Transverse colon (tissue), 4 donors: ENCODE results near the gene SLIT3. TPM values are rescaled to one million over a fixed set of nuclear protein-coding genes. Genes with fewer than 3 reads are reported as not detected.

Experiments
- DNase-seq: peaks from one replicate; pipeline ENCODE4 v3.0.0-alpha.2; 2019
- H3K27ac ChIP-seq, 4 donors: fragments of 200-600 bp; sonication (generic); 2 replicates each; pipeline ENCODE4 v1.5.1; 2016 to 2018; ENCODE audit warnings: inconsistent platforms in 4 of 4
- H3K27me3 ChIP-seq: fragments of 200-600 bp; sonication (generic); 2 replicates; pipeline ENCODE4 v1.5.1; 2017; ENCODE audit warnings: inconsistent platforms
- H3K36me3 ChIP-seq, 4 donors: fragments of 200-600 bp; sonication (generic); 2 replicates each; pipeline ENCODE4 v1.5.1; 2017 to 2019; ENCODE audit warnings: inconsistent platforms in 4 of 4
- H3K4me1 ChIP-seq, 4 donors: fragments of 200-600 bp; sonication (generic); 2 replicates each; pipeline ENCODE4 v1.5.1; 2017 to 2020; ENCODE audit warnings: inconsistent platforms in 4 of 4
- H3K4me3 ChIP-seq, 4 donors: fragments of 200-600 bp; sonication (generic); 1 replicate in 1 of 4; 2 replicates in 3 of 4; pipeline versions ENCODE4 v1.5.1 to v1.6.1; 2017 to 2019; ENCODE audit warnings: inconsistent platforms in 4 of 4
- H3K9me3 ChIP-seq, 2 donors: fragments of 200-600 bp; sonication (generic); 2 replicates each; pipeline ENCODE4 v1.5.1; 2017 to 2019; ENCODE audit warnings: inconsistent platforms in 2 of 2
- EP300 ChIP-seq: sonication (generic); formaldehyde crosslinking; IDR thresholded peaks from one replicate; pipeline ENCODE4 v1.6.1; 2017; ENCODE audit warnings: antibody characterized with exemption, low read depth
- POLR2A ChIP-seq: fragments of 450-650 bp; IDR thresholded peaks from one replicate; pipeline ENCODE4 v1.6.1; 2016; ENCODE audit warnings: antibody characterized with exemption, mild to moderate bottlenecking, moderate library complexity
- POLR2AphosphoS5 ChIP-seq, 3 donors: sonication (generic); formaldehyde crosslinking; IDR thresholded peaks; one replicate each; pipeline ENCODE4 v1.6.1; 2016; ENCODE audit warnings: antibody characterized with exemption in 3 of 3
- WGBS, 2 donors: methylation state at CpG; one replicate each; pipeline ENCODE4 v1.1.5; 2018; ENCODE audit warnings: low coverage in 1 of 2; 5-methylcytosine and 5-hydroxymethylcytosine counted together
- in situ Hi-C, 4 donors: fragments of 200-750 bp; cut with MboI; loops; one replicate each; pipeline versions ENCODE4 v1.15.0 to v1.15.1; 2017; ENCODE audit warnings: low sequenced_read_pairs in 3 of 4, low pct_ligation_motif_present in 1 of 4, low pct_unique_long_range_greater_than_20kb in 1 of 4
- intact Hi-C: fragments of 100-400 bp; cut with DNase I; formaldehyde crosslinking; loops from one replicate; pipeline ENCODE4 v1.15.1; 2023; ENCODE audit warnings: low total_unique reads
- total RNA-seq, 4 donors: library from RNA; depleted of rRNA; stranded (reverse); fragments of >200 nt; gene quantifications; one replicate each; pipeline ENCODE4 v1.1.0, GENCODE V29; 2016
- TF ChIP-seq, protein P1 (sequence below), 5 experiments: fragments of 200-600 bp in 3 of 5; fragments of 450-650 bp in 2 of 5; sonication (generic) in 3 of 5; IDR thresholded peaks; 1 replicate in 2 of 5; 2 replicates in 3 of 5; pipeline ENCODE4 v1.5.1; 2016 to 2017; ENCODE audit warnings: antibody characterized with exemption in 5 of 5, inconsistent platforms in 3 of 5, mild to moderate bottlenecking in 2 of 5, moderate library complexity in 1 of 5

SLIT3 gene
- total RNA-seq, 4 donors from 2014 or later: 6.7 to 60.5 (median 9.6) TPM

DNA sequence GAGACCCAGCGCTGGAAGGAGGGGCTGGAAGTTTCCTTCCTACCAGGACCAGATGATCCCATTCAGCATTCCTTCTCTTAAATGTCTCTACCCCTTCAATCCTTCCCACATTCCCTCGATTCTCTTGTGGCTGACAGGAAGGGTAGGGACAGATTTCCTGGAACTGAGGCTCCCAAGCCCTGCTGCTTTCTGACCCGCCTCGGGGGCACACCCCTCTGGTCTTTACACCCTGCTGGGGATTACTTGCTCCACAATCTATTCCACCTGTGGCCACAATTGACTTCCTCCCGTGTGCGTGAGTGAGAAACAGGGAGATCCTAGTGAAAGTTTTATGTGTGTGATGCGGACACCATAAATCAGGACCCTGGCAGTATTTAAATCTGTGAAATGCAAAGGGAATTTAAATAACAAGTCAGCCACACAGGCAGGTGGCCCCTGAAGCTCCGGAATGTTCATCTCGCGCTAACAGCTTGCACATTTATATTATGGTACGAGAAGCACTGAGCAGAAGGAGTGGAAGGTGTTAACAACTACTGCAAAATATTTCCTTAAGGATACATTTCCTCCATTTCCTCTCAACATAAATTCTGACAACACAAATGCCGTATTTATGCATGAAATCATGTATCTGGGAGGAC lies 237.5 kb downstream of the SLIT3 start:
- Histone ChIP-seq H3K36me3 (no peaks in the 10 kb centered on the region), H3K4me3 (no peak overlapping the region), H3K9me3 (no peaks in the 10 kb centered on the region), H3K27me3 (peaks cover 8% of the 10 kb centered on the region), H3K4me1 (no peaks in the 10 kb centered on the region), H3K27ac (no peak overlapping the region)
- WGBS, 2 donors: 51 to 62% methylated on average over 10 to 12 of the region's 12 CpGs
- DNase-seq: no peak
- in situ Hi-C loops (no loop called here), intact Hi-C loops (no loop called here)
- TF ChIP-seq POLR2AphosphoS5 (IDR thresholded peaks at IDR 0.05) (no peak), POLR2A (no peak), EP300 (no peak)

DNA sequence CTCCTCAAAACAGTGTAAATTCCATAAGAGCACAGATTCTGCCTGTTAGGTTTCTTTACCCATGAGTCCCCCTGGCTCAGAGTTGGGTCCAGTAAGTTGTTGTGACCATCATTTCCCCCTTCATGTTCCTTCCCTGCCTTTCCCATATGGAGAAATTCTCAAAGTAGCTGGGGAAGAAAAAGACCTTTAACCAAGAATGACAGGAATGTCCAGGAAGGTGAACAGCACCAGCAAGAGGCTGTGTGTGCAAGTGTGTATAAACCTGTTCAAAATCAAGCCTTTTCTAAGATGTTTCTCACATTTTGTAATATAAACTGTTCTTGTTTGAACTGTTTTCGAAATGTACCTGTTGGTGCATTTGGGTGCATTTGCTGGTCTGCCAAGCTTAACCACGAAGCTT lies 238.2 kb downstream of the SLIT3 start:
- intact Hi-C loops (no loop called here), in situ Hi-C loops (no loop called here)
- H3K27me3 ChIP-seq: peaks cover 8% of the 10 kb centered on the region
- no peaks in the 10 kb centered on the region for H3K4me1 ChIP-seq
- H3K9me3 ChIP-seq: no peaks in the 10 kb centered on the region
- 50 to 75% methylated on average over 2 of the region's 2 CpGs for WGBS, 2 donors
- no peaks in the 10 kb centered on the region for H3K36me3 ChIP-seq
- H3K4me3 ChIP-seq: no peak overlapping the region
- no peak for DNase-seq
- H3K27ac ChIP-seq: no peak overlapping the region
- TF ChIP-seq POLR2A: no peak
- no peak for TF ChIP-seq POLR2AphosphoS5 (IDR thresholded peaks at IDR 0.05)
- TF ChIP-seq, protein P1, sequence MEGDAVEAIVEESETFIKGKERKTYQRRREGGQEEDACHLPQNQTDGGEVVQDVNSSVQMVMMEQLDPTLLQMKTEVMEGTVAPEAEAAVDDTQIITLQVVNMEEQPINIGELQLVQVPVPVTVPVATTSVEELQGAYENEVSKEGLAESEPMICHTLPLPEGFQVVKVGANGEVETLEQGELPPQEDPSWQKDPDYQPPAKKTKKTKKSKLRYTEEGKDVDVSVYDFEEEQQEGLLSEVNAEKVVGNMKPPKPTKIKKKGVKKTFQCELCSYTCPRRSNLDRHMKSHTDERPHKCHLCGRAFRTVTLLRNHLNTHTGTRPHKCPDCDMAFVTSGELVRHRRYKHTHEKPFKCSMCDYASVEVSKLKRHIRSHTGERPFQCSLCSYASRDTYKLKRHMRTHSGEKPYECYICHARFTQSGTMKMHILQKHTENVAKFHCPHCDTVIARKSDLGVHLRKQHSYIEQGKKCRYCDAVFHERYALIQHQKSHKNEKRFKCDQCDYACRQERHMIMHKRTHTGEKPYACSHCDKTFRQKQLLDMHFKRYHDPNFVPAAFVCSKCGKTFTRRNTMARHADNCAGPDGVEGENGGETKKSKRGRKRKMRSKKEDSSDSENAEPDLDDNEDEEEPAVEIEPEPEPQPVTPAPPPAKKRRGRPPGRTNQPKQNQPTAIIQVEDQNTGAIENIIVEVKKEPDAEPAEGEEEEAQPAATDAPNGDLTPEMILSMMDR (IDR thresholded peaks at IDR 0.05): no peak
- no peak for TF ChIP-seq EP300

DNA sequence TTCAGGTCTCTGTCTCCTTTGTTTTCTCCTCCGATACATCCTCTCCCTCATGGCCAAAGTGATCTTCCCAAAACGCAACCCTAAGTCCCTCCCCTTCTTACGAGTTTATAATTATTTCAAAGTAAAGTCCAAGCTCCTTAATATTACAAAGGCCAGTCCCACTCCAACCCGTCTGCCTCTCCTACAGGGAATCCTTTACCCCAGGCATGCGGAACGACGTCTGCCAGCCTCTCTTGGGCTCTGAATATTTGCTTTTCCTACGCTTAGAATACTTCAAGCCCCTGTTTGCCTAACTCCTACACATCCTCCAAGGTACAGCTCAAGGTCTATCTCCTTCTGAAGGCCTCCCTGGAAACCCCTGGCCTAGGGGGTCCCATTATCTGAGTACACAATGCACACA lies 246.4 kb downstream of the SLIT3 start:
- WGBS, 2 donors: 90 to 95% methylated on average over 4 to 8 of the region's 8 CpGs
- intact Hi-C loops (no loop called here), in situ Hi-C loops (no loop called here)

DNA sequence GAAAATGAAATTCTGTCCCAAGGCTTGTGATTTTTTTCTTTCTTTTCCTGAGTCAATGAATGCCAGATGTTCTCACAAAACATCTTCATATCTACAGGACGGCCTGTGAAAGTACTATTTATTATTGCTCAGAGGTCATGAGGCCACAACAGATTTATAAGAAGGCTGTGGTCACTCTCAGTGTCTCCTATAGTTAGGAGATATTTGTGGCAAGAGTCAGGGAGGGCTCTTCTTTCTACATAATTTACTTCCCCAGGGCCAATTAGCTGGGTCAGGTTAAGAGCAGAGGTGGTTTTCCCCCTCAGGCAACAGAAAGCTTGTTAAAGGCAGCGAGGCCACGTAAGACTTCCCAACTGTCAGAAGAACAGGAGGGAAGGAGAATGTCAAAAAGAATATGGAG lies 248.7 kb downstream of the SLIT3 start:
- Histone ChIP-seq H3K27ac (no peak overlapping the region), H3K36me3 (no peaks in the 10 kb centered on the region), H3K4me1 (no peaks in the 10 kb centered on the region), H3K27me3 (no peaks in the 10 kb centered on the region), H3K9me3 (no peaks in the 10 kb centered on the region), H3K4me3 (no peak overlapping the region)
- no peak for DNase-seq
- no peak for TF ChIP-seq POLR2A
- no peak for TF ChIP-seq POLR2AphosphoS5 (IDR thresholded peaks at IDR 0.05)
- no peak for TF ChIP-seq EP300
- TF ChIP-seq, protein P1 (IDR thresholded peaks at IDR 0.05): no peak
- intact Hi-C loops (no loop called here), in situ Hi-C loops (no loop called here)
- 80% methylated on average over 3 of the region's 3 CpGs; no CpG with 5 or more reads in 1 of the 2 donors for WGBS, 2 donors

More for the DNA sequence above, 246.4 kb downstream of the SLIT3 start:
- H3K27ac ChIP-seq: no peak overlapping the region
- no peak for TF ChIP-seq POLR2AphosphoS5 (IDR thresholded peaks at IDR 0.05)
- TF ChIP-seq EP300: no peak
- TF ChIP-seq, protein P1 (IDR thresholded peaks at IDR 0.05): no peak
- no peak for TF ChIP-seq POLR2A
- no peaks in the 10 kb centered on the region for H3K4me1 ChIP-seq
- H3K9me3 ChIP-seq: no peaks in the 10 kb centered on the region
- no peaks in the 10 kb centered on the region for H3K36me3 ChIP-seq
- H3K4me3 ChIP-seq: no peak overlapping the region
- no peak for DNase-seq
- H3K27me3 ChIP-seq: no peaks in the 10 kb centered on the region

DNA sequence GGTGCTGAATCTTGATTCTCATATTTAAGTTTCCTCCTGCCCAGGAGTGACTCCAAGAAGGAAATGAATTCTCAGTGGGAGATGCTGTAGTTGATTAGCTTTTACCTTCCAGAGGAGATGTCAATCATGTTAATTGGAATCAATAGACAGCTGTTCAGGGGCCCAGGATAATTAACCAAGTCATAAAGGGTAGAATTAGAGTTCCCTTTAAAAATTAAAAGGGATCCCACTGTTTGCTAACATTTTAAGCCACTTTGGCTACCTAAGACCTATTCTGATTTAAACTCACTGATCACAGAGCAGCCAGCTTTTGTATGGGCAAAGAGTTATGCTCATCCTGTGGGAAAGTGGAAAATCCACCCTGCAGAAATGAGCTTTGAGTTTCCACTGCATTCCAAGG lies 249.6 kb downstream of the SLIT3 start:
- in situ Hi-C loops: no loop called here
- DNase-seq: no peak

More for the DNA sequence above, 249.6 kb downstream of the SLIT3 start:
- Histone ChIP-seq H3K4me1 (no peaks in the 10 kb centered on the region), H3K27me3 (no peaks in the 10 kb centered on the region), H3K27ac (no peak overlapping the region), H3K4me3 (no peak overlapping the region), H3K9me3 (no peaks in the 10 kb centered on the region), H3K36me3 (no peaks in the 10 kb centered on the region)
- intact Hi-C loops: no loop called here
- TF ChIP-seq, protein P1 (IDR thresholded peaks at IDR 0.05): no peak
- TF ChIP-seq POLR2AphosphoS5 (IDR thresholded peaks at IDR 0.05) (no peak), EP300 (no peak), POLR2A (no peak)
